Measurements from ENCODE around the gene TLN1.

Gene TLN1, protein sequence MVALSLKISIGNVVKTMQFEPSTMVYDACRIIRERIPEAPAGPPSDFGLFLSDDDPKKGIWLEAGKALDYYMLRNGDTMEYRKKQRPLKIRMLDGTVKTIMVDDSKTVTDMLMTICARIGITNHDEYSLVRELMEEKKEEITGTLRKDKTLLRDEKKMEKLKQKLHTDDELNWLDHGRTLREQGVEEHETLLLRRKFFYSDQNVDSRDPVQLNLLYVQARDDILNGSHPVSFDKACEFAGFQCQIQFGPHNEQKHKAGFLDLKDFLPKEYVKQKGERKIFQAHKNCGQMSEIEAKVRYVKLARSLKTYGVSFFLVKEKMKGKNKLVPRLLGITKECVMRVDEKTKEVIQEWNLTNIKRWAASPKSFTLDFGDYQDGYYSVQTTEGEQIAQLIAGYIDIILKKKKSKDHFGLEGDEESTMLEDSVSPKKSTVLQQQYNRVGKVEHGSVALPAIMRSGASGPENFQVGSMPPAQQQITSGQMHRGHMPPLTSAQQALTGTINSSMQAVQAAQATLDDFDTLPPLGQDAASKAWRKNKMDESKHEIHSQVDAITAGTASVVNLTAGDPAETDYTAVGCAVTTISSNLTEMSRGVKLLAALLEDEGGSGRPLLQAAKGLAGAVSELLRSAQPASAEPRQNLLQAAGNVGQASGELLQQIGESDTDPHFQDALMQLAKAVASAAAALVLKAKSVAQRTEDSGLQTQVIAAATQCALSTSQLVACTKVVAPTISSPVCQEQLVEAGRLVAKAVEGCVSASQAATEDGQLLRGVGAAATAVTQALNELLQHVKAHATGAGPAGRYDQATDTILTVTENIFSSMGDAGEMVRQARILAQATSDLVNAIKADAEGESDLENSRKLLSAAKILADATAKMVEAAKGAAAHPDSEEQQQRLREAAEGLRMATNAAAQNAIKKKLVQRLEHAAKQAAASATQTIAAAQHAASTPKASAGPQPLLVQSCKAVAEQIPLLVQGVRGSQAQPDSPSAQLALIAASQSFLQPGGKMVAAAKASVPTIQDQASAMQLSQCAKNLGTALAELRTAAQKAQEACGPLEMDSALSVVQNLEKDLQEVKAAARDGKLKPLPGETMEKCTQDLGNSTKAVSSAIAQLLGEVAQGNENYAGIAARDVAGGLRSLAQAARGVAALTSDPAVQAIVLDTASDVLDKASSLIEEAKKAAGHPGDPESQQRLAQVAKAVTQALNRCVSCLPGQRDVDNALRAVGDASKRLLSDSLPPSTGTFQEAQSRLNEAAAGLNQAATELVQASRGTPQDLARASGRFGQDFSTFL (N-terminal part only)

DNA sequence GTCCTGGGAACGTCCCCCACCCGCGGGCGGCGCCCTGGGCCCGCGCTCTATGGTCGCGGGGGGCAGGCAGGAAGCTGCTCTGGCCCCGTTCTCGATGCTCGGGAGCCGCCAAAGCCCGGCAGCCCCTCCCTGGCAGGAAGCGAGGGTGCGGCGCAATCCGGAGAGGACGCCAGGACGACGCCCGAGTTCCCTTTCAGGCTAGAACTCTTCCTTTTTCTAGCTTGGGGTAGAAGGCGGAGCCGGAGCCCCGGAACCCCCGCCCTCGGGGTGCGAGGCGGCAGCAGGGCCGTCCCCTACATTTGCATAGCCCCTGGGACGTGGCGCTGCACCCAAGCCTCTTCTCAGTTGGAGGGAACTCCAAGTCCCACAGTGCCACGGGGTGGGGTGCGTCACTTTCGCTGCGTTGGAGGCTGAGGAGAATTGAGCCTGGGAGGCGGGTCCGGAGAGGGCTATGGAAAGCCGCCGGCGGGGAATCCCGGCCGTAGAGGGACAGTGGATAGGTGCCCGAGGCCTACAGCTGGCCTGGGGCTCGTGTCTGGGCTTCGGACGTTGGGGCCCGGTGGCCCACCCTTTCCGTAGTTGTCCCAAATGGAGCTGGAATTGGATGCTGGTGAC is at the start of gene TLN1, which contains the start of gene CREB3:
Gene TLN1 (minus strand): TSS at position 11 of the 615 bp plus-strand sequence. CDS start 6,501 bp downstream, outside the sequence.
Gene CREB3 (plus strand): TSS at position 482 of the 615 bp plus-strand sequence. CDS start 107 bp downstream, at position 589.
- peak; percentile 94 to 97 (median 94) for DNase-seq (ENCODE audit: low read depth in 2 of 3, low spot score in 1 of 3)

DNA sequence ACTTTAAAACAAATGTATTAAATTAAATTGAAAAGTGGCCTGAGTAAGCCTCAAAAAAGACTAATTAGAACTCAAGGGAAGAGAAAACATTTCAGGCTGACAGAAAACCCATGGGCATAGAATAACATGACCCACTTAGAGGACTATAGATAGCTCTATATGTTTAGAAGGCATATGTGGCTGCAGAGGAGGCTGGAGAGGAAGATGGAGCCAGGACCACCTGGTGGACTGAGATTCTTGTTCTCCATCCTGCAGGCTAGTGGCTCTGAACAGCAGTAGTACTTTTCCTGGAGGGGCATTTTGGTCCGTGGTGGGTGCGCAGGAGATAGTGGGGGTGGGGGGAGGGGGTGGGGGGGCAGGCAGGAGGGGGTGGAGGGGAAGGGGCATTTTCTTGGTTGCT is 49.1 kb upstream of the TLN1 start:
- no peak for DNase-seq (ENCODE audit: low read depth in 2 of 3, low spot score in 1 of 3)

DNA sequence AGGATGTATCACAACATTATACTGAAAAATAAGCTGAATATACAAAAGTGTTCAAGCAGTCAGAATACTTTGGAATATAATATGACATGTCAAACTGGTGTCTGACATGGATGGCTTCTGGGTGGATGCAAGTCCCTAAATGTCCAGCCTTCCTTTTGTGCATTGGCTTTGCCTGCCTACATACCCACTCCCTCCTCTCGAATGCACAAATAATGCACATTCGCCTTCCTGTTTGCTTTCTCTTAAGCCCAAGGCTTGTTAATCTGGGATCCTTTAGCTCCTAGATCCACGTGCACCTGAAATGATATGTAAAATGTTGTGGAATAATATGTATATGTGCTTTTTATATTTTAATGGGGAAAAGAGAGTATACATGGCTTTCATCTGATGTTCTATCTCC is 46.5 kb upstream of the TLN1 start:
- no peak for DNase-seq (ENCODE audit: low read depth in 2 of 3, low spot score in 1 of 3)

DNA sequence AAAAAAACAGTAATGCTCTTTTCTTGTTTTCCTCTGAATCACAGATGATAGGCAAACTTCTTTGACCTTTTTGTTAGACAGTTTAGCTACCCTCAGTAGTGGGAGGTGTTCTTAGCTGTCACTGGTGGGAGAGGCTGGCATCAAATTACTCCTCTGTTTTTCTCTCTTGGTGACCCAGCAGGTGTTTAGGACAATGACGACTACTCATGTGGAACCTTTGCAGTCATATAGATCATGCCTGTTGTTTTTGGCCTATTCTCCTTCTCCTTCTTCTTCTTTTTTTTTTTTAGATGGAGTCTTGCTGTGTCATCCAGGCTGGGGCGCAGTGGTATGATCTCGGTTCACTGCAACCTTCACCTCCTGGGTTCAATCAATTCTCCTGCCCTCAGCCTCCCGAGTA is 44.0 kb upstream of the TLN1 start:
- DNase-seq (ENCODE audit: low read depth in 2 of 3, low spot score in 1 of 3) = no peak

DNA sequence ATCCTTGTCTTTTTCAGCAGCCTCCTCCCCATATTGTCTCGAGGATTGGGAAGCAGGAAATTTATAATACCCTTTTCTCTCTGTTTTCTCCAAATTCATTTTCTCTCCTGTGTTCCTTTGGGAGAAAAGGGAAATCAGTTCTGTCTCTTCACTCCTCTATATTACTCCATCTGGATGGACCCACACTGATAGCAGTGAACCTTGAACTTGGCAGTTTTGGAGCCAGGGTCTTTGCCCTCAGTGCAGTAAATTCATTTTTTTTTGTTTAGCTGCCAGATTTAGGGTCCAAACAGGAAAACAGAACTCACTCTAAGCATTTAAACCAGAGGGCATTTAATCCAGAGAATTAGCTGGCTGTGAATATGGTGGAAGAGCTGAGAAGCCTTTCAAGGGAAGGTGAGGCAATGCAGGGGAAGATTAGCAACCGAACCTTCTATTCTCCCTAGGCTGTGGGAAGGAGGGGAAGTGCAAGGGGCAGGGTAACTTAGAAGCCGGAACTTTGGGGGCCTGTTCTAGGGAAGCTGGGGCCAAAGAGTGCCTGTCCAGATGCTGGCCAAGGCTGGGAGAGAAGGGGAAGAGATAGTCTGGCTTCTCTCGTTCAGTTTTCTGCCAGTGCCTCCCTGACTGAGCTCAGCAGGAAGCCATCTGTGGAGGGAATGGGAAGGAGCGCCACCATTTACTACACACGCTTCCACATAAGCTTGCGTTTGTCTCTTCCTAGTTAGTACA is 43.1 kb upstream of the TLN1 start:
- DNase-seq (ENCODE audit: low read depth in 2 of 3, low spot score in 1 of 3) = no peak

DNA sequence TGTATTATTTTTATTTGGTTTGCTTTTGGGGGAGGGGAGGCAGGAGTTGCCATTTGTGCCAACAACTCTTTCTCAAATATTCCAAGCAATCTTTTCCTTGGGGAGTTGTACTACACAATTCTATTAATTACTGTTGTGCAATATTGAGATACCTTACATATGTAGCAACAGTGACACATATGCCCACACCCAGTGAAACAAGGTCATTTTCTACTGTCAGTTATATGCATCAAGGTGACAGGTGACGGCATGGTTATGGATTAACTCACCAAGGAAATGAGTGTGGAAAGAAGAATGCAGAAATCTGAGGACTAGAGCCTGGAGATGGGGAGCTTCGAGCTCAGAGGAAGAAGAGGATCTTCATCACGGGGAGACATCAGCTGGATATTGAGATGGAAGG is 39.9 kb upstream of the TLN1 start:
- no peak for DNase-seq (ENCODE audit: low read depth in 2 of 3, low spot score in 1 of 3)

DNA sequence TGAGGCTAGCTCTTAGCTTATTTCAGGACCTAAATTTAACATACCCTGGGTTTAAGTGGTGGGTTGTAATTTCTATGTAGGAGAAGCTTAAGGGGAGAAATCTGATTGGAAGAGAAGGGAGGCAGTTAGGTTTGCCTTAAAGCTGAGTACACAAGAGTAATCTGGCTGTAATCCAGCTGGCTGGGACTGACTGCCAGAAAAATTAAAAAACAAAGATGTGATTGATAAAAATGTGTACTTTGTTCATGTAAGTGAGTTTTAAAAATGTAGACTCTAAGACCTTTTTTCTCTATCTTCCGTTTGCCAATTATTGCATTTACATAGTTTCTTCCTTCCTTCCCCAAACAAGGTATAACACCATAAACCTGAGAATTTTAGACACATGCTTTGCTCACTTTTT is 39.5 kb upstream of the TLN1 start:
- no peak for DNase-seq (ENCODE audit: low read depth in 2 of 3, low spot score in 1 of 3)

DNA sequence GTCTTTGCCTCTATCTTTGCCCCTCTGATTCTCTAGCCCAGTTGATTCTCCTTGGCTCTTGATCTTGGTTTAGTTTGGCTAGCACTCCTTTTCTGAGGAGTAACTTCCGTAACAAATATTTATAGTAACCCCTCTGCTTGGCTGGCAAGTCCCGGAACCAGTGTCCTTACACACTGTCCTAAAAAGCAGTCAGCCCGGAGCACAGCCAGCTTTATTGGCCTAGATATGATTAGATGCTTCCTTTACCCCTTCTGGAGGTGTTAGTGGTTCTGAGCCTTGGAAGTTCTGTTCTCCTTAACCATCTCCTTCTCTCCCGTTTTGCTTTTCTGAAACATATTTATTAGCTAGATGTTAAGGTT is 39.1 kb upstream of the TLN1 start:
- no peak for DNase-seq (ENCODE audit: low read depth in 2 of 3, low spot score in 1 of 3)

DNA sequence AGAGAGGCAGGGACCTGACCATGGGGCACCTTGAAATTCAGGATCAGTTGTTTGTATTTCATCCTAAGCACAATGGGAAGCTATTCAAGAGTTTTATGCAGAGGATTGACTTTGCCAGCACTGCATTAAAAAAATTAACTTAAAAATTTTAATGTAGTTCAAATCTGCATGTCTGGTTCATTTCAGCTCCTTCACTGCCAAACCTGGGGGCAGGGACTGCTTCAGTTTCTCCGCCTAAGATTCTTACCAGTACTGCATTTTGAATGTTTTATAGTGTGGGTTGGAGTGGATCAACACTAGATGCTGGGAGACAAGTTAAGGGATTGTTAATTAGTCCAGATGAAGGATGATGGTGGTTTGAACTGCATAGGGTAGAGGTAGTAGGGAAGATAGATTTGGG is 37.8 kb upstream of the TLN1 start:
- no peak for DNase-seq (ENCODE audit: low read depth in 2 of 3, low spot score in 1 of 3)

DNA sequence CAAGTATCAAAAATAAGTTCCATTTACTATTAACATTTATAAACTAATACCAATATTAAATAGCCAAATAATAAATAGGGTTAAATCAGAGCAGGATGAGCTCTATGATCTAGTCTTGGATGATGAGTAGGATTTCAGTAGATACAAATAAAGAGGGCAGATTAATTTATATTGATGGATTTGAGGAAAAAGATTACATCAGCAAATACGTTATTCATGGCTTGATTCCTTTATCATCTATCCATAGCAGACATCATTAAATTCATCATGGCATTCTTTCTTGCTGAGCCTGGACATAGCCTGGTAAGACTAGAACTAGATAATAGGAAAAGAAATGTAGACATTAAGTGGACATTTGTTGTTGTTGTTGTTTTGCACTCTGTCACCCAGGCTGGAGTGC is 35.5 kb upstream of the TLN1 start:
- DNase-seq (ENCODE audit: low read depth in 2 of 3, low spot score in 1 of 3) = no peak

DNA sequence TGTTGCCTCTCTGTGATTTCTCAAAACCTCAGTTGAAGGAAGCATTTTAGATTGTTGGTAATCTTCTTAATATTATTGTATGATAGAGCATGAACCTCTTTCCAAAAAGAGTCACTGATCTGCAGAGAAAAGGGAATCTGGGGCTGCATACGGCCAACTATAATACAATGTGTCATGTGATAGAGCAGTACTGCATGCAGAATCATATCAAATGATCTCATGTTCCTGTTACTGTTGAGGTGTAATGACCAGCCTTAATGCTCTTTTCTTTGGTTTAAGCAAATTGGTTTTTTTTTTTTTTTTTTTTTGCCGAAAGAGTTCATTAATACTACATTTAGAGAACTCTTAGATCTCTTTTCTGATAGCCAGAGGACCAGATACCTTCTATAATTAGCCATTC is 35.0 kb upstream of the TLN1 start:
- no peak for DNase-seq (ENCODE audit: low read depth in 2 of 3, low spot score in 1 of 3)

DNA sequence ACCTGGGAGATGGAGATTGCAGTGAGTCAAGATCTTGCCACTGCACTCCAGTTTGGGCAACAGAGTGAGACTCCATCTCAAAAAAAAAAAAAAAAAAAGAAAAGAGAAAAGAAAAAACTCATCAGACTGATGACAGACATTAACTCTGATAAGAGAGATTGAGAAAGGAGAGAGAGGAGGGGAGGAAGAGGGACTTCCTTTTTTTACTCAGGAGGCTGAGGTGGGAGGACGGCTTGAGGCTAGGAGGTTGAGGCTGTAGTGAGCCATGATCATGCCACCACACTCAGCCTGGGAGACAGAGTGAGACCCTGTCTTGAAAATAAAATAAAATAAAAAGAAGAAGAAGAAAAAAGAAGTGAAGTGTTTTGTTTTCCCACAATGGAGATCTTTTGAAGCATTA is 31.8 kb upstream of the TLN1 start:
- DNase-seq (ENCODE audit: low read depth in 2 of 3, low spot score in 1 of 3) = no peak

DNA sequence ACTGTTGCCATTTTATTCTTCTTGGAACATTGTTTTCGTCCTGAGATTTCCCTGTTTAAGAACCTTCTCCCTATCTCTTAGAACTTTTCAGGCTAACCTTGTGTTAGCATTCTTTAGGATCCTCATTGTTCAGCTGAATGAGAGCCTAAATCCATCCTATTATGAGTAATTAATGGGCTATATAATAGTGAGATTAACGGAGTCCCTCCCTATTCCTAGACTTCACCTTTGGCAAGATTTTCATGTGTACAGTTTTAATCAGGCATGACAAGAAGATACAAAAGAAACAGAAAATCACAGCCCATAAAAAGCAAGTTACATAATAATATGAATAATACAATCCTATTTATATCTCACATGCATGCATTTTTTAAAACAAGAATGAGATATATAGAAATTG is 31.2 kb upstream of the TLN1 start:
- no peak for DNase-seq (ENCODE audit: low read depth in 2 of 3, low spot score in 1 of 3)

DNA sequence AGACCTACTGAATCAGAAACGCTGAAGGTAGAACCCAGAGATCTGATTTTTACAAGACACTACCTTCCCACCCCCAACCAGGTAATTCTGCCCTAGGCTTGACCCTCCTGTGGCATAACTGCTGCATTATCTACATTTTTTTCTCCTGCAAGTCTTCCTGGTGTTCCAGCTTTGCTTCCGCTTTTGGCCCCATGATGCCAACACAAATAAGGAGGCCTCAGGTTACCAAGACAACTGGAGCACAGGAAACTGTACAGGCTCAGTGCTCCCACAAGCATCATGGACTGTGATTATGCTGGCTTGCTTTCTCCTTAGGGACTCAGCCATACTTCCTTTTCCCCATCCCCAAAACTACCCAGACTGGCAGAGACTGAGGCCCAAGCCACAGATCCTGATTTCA is 28.7 kb upstream of the TLN1 start:
- no peak for DNase-seq (ENCODE audit: low read depth in 2 of 3, low spot score in 1 of 3)

DNA sequence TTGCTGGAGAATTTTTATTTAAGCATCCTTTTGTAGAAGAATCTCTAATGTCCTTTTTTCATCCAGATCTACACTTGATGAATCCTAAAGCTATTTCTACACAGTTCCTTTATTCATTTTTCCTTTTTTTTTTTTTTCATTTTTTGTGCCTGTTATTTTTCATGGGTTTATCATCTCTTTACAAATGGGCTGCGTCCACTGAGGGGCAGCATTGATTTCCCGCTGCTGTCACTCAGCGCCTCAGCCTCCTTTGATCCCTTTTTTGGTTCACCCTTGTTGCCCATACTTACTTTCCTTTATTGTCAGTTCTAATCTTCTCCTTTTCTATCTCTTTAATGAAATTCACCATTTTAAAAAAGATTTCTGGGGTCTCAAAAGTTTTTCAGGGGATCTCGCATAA is 27.8 kb upstream of the TLN1 start:
- no peak for DNase-seq (ENCODE audit: low read depth in 2 of 3, low spot score in 1 of 3)

DNA sequence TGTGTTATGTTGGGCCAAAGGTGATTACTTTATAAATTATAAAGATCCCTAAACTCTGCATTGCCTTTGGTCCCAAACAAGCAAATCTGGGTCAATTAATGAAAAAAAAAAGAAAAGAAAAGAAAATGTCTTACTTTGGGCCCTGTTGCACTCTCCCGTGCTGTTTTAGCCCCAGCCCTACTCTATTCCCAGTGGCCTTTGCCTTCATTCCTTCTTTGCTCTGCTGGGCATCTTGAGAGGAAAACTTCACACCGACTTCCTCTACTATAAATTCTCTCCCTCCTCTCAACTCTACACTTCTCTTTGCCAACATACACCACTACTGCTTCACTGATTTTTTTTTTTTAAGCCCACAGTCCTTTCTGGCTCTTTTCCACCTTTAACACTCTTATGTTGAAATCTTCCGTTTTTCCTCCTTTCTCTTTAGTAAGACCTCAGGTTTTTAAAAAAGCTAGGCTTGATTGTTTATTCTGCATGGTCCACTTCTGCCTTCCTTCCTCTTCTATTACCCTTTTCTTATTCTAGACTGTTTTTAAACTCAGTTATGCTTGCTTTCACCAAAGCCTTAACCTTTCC is 26.6 kb upstream of the TLN1 start:
- no peak for DNase-seq (ENCODE audit: low read depth in 2 of 3, low spot score in 1 of 3)

DNA sequence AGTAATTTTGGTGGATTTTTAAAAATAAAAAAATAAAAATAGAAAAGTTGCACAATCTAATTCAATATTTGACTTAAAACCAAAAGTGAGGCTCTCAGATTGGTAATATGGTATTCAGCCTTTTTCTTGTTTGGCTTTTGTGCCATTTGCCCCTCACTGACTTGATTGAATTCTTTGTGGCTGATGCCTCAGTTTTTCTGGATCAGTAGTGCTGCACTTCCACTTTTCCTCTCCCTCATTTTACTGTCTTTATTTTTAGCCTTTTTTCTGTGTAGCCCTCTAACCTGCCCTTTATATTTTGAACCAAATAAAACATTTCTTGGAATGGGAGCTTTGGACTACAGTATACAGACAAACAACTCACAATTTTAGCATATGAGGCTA is 25.9 kb upstream of the TLN1 start:
- DNase-seq (ENCODE audit: low read depth in 2 of 3, low spot score in 1 of 3) = no peak

DNA sequence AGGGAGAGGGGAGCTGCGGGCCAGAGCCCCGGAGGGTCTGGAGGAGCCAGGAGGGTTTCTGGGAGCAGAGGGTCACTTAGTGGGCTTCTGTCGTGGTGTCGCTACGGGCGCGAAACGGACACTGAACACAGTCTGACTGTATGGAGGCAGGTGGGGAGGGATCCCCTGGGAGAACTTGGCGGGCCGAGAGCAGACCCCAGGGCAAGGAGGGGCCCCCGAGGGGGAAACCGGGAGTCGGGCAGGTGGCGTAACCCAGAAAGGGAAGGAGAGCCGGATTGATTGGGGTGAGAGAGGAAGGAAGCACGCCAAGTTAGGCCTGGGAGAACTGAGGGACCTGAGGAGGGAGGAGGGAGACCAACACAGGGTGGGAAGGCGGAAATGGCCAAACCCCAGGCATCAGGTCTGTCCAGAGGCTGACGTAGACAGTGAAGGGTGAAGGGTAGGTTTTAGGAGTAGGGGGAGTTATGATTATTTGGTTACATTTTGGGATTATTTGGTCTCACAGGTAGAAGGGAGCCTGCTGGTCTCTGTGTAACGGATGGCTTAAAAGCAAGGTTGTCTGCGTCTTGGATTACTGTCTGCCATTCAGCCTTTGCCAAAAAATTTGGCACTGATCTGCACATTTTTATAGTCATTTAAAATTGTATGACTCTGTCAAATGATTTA is 25.4 kb upstream of the TLN1 start:
- peak in 1 of 3 donors; percentile 14 for DNase-seq (ENCODE audit: low read depth in 2 of 3, low spot score in 1 of 3)

Measured in stimulated activated CD4-positive, alpha-beta T cell treated with anti-CD3 and anti-CD28 coated beads, Interleukin-12 subunit alpha, Interleukin-12 subunit beta, amount 100 ng/mL, for 48 hours (primary cell).